A549 treated with dexamethasone at 1 μM for 4 hours (cell line): ENCODE measurements around the gene ATP13A5. TPM values are rescaled to one million over a fixed set of nuclear protein-coding genes. Genes with fewer than 3 reads are reported as not detected.

Source experiments
- total RNA-seq: library from RNA; stranded (reverse); fragments of 200-300 nt; extraction: Qiagen RNA extraction; gene quantifications from 5 replicates; pipeline ENCODE4 v1.2.3, GENCODE V29; 2022

The ATP13A5 gene, protein sequence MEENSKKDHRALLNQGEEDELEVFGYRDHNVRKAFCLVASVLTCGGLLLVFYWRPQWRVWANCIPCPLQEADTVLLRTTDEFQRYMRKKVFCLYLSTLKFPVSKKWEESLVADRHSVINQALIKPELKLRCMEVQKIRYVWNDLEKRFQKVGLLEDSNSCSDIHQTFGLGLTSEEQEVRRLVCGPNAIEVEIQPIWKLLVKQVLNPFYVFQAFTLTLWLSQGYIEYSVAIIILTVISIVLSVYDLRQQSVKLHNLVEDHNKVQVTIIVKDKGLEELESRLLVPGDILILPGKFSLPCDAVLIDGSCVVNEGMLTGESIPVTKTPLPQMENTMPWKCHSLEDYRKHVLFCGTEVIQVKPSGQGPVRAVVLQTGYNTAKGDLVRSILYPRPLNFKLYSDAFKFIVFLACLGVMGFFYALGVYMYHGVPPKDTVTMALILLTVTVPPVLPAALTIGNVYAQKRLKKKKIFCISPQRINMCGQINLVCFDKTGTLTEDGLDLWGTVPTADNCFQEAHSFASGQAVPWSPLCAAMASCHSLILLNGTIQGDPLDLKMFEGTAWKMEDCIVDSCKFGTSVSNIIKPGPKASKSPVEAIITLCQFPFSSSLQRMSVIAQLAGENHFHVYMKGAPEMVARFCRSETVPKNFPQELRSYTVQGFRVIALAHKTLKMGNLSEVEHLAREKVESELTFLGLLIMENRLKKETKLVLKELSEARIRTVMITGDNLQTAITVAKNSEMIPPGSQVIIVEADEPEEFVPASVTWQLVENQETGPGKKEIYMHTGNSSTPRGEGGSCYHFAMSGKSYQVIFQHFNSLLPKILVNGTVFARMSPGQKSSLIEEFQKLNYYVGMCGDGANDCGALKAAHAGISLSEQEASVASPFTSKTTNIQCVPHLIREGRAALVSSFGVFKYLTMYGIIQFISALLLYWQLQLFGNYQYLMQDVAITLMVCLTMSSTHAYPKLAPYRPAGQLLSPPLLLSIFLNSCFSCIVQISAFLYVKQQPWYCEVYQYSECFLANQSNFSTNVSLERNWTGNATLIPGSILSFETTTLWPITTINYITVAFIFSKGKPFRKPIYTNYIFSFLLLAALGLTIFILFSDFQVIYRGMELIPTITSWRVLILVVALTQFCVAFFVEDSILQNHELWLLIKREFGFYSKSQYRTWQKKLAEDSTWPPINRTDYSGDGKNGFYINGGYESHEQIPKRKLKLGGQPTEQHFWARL
- total RNA-seq = not detected in 5 replicates

DNA sequence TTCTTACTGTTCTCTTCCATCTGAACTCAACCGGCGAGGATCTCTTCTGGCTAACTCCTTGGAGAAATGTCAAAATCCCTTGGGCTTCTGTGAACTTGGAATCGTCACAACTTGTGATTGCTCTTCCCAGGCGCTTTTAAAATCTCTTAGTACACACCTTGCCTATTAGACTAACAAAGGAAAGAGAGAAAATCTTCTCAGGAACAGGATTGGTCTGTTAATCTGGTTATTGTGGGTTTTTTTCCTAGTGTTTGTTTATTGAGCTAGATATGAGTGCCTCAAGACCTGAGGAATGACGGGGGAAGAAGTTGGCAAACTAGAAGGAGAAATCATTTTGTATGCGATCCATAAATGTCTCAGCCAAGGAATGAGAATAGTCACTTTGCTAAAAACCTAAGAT lies at the start of gene ATP13A5:
Gene ATP13A5, minus strand, starts transcription at position 48 of the 400 bp plus-strand sequence. Its CDS starts 28 bp downstream, at position 20.

GRCh38 chr3:193240850-193241706 lies 137.5 kb downstream of the ATP13A5 start, which contains the start of gene PLAAT1:
PLAAT1 (plus strand) TSS chr3:193241222; CDS start chr3:193255651, 14,429 bp downstream.

Other genes starting within 250 kb of the ATP13A5 start
- gene PLAAT1, start 137.5 kb downstream of the ATP13A5 start, total RNA-seq = 0.09 to 0.16 TPM in 2 of 5 replicates, not detected in the others
- gene ATP13A4, start 176.1 kb upstream of the ATP13A5 start, total RNA-seq = not detected in 5 replicates
- gene OPA1, start 214.5 kb upstream of the ATP13A5 start, total RNA-seq = 28.2 to 38.0 TPM (median 34.6 TPM) in 5 replicates